Measurements from ENCODE around the gene NRIP1. TPM values are rescaled to one million over a fixed set of nuclear protein-coding genes. Genes with fewer than 3 reads are reported as not detected.

Gene NRIP1
- total RNA-seq, 2 donors from 2014 or later, result 29.9 to 35.9 TPM

DNA sequence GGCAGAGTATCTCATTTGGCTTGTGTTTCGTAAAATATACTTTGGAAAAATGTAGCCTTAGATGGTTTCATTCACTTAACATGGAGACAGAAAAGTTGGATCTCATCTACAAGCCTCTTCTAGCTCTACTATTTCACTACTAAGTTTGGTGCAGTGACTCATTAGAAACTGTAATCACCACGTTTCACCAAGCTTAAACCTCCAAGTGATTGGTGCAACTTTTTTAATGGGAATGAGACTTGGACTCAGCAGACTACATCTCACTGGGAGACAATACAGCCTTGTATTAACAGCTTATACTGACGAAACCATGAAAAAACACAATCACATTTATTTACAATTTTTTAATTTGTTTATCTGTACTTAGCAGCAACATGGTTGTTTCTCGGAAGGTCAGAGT, 29.9 kb upstream of the NRIP1 start:
- no peaks in the 10 kb centered on the region for H3K36me3 Mint-ChIP-seq (ENCODE audit: low read depth)
- H3K27me3 Mint-ChIP-seq (ENCODE audit: insufficient read depth), result peaks cover 2% of the 10 kb centered on the region
- no peaks in the 10 kb centered on the region for H3K9me3 Mint-ChIP-seq
- H3K27me3 ChIP-seq (ENCODE audit: control insufficient read depth, insufficient read depth, low read length, poor library complexity, severe bottlenecking), result no peaks in the 10 kb centered on the region
- DNase-seq, result no peak
- TF ChIP-seq, protein P1, sequence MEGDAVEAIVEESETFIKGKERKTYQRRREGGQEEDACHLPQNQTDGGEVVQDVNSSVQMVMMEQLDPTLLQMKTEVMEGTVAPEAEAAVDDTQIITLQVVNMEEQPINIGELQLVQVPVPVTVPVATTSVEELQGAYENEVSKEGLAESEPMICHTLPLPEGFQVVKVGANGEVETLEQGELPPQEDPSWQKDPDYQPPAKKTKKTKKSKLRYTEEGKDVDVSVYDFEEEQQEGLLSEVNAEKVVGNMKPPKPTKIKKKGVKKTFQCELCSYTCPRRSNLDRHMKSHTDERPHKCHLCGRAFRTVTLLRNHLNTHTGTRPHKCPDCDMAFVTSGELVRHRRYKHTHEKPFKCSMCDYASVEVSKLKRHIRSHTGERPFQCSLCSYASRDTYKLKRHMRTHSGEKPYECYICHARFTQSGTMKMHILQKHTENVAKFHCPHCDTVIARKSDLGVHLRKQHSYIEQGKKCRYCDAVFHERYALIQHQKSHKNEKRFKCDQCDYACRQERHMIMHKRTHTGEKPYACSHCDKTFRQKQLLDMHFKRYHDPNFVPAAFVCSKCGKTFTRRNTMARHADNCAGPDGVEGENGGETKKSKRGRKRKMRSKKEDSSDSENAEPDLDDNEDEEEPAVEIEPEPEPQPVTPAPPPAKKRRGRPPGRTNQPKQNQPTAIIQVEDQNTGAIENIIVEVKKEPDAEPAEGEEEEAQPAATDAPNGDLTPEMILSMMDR (conservative IDR thresholded peaks at IDR 0.05), result no peak
- H3K27ac ChIP-seq (ENCODE audit: low read depth, low read length), result no peak overlapping the region
- no peak overlapping the region for H3K27ac Mint-ChIP-seq
- no peak overlapping the region for H3K4me3 ChIP-seq (ENCODE audit: low read length)
- H3K4me1 ChIP-seq (ENCODE audit: control insufficient read depth, insufficient read depth, low read length), result no peaks in the 10 kb centered on the region
- H3K36me3 ChIP-seq (ENCODE audit: control insufficient read depth, insufficient read depth, low read length), result no peaks in the 10 kb centered on the region
- no peak overlapping the region for H3K9ac ChIP-seq (ENCODE audit: extremely low read depth, low read length, poor library complexity, severe bottlenecking)
- no peaks in the 10 kb centered on the region for H3K9me3 ChIP-seq (ENCODE audit: control insufficient read depth, low read length)
- no peak overlapping the region for H3K4me3 Mint-ChIP-seq
- WGBS, 2 experiments (ENCODE audit: insufficient coverage in 1 of 2, insufficient read length in 1 of 2), result 83 to 90% methylated on average over 2 to 3 of the region's 4 CpGs
- H3K4me1 Mint-ChIP-seq, result peaks cover 9% of the 10 kb centered on the region

DNA sequence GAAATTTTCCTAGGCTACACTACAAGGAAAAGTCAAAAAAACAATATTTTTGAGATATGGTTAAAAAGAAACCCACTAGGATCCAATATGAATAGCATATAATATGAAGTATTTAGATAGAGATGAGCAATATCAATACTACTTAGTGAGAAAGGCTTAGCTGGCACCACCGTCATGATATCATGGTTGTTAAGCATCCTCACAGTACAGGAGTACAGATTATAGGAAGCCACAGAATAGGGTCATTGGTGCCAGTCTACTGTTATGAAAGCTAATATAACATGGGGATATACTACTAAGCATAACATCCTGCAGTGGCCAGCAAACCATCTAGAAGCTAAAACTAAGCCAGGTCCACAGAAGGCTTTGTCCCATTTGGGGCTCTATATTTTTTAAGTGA, 28.4 kb upstream of the NRIP1 start:
- WGBS, 2 experiments (ENCODE audit: insufficient coverage in 1 of 2, insufficient read length in 1 of 2), result 93 to 100% methylated on average over 1 of the region's 1 CpG
- Histone ChIP-seq H3K9ac (ENCODE audit: extremely low read depth, low read length, poor library complexity, severe bottlenecking) (no peak overlapping the region), H3K9me3 (ENCODE audit: control insufficient read depth, low read length) (no peaks in the 10 kb centered on the region), H3K36me3 (ENCODE audit: control insufficient read depth, insufficient read depth, low read length) (no peaks in the 10 kb centered on the region), H3K27ac (ENCODE audit: low read depth, low read length) (no peak overlapping the region), H3K4me3 (ENCODE audit: low read length) (no peak overlapping the region), H3K4me1 (ENCODE audit: control insufficient read depth, insufficient read depth, low read length) (no peaks in the 10 kb centered on the region), H3K27me3 (ENCODE audit: control insufficient read depth, insufficient read depth, low read length, poor library complexity, severe bottlenecking) (no peaks in the 10 kb centered on the region)
- DNase-seq, result no peak
- H3K9me3 Mint-ChIP-seq, result no peaks in the 10 kb centered on the region
- H3K27me3 Mint-ChIP-seq (ENCODE audit: insufficient read depth), result peaks cover 2% of the 10 kb centered on the region
- no peak overlapping the region for H3K27ac Mint-ChIP-seq
- no peaks in the 10 kb centered on the region for H3K36me3 Mint-ChIP-seq (ENCODE audit: low read depth)
- H3K4me3 Mint-ChIP-seq, result no peak overlapping the region
- peaks cover 9% of the 10 kb centered on the region for H3K4me1 Mint-ChIP-seq
- TF ChIP-seq, protein P1 (conservative IDR thresholded peaks at IDR 0.05), result no peak

- H3K4me1 ChIP-seq (ENCODE audit: control insufficient read depth, insufficient read depth, low read length), result no peaks in the 10 kb centered on the region
- 100% methylated on average over 1 to 2 of the region's 2 CpGs for WGBS, 2 experiments (ENCODE audit: insufficient coverage in 1 of 2, insufficient read length in 1 of 2)
- TF ChIP-seq, protein P1 (conservative IDR thresholded peaks at IDR 0.05), result no peak
Measured at GRCh38 chr21:15092745-15093144, 27.9 kb upstream of the NRIP1 start.

More at GRCh38 chr21:15092745-15093144, 27.9 kb upstream of the NRIP1 start:
- Mint-ChIP-seq H3K27me3 (ENCODE audit: insufficient read depth) (peaks cover 2% of the 10 kb centered on the region), H3K27ac (no peak overlapping the region), H3K4me3 (no peak overlapping the region), H3K4me1 (peaks cover 9% of the 10 kb centered on the region), H3K9me3 (no peaks in the 10 kb centered on the region), H3K36me3 (ENCODE audit: low read depth) (no peaks in the 10 kb centered on the region)
- Histone ChIP-seq H3K9me3 (ENCODE audit: control insufficient read depth, low read length) (no peaks in the 10 kb centered on the region), H3K27me3 (ENCODE audit: control insufficient read depth, insufficient read depth, low read length, poor library complexity, severe bottlenecking) (no peaks in the 10 kb centered on the region), H3K4me3 (ENCODE audit: low read length) (no peak overlapping the region), H3K27ac (ENCODE audit: low read depth, low read length) (no peak overlapping the region), H3K36me3 (ENCODE audit: control insufficient read depth, insufficient read depth, low read length) (no peaks in the 10 kb centered on the region), H3K9ac (ENCODE audit: extremely low read depth, low read length, poor library complexity, severe bottlenecking) (no peak overlapping the region)
- no peak for DNase-seq
